ENCODE measurements around the gene GZMH. TPM values are rescaled to one million over a fixed set of nuclear protein-coding genes. Genes with fewer than 3 reads are reported as not detected.

Gene GZMH
- total RNA-seq, 1 donor: not detected

DNA sequence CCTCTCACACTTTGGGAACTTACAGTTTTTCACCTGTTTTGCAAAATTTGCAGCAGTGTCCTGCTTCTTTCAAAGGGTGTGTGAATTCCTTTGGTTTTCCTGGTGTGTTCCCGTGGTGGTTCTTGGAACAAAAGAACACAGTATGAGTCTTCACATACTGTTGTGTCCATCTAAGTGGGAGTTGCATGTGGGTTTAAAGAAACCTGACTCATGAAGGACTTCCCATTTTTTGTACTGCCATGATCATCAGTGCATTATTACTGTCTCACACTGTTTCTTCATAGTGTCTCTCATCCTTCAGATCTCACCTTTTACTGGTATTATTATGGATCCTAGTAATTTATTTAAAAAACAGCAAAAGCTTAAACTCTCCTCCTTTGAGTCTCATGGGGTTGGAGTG lies 3.8 kb upstream of the GZMH start:
- TF ChIP-seq, protein P1, sequence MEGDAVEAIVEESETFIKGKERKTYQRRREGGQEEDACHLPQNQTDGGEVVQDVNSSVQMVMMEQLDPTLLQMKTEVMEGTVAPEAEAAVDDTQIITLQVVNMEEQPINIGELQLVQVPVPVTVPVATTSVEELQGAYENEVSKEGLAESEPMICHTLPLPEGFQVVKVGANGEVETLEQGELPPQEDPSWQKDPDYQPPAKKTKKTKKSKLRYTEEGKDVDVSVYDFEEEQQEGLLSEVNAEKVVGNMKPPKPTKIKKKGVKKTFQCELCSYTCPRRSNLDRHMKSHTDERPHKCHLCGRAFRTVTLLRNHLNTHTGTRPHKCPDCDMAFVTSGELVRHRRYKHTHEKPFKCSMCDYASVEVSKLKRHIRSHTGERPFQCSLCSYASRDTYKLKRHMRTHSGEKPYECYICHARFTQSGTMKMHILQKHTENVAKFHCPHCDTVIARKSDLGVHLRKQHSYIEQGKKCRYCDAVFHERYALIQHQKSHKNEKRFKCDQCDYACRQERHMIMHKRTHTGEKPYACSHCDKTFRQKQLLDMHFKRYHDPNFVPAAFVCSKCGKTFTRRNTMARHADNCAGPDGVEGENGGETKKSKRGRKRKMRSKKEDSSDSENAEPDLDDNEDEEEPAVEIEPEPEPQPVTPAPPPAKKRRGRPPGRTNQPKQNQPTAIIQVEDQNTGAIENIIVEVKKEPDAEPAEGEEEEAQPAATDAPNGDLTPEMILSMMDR (IDR thresholded peaks at IDR 0.05; ENCODE audit: insufficient read depth, low read length): no peak
- DNase-seq (ENCODE audit: low read depth): no peak

DNA sequence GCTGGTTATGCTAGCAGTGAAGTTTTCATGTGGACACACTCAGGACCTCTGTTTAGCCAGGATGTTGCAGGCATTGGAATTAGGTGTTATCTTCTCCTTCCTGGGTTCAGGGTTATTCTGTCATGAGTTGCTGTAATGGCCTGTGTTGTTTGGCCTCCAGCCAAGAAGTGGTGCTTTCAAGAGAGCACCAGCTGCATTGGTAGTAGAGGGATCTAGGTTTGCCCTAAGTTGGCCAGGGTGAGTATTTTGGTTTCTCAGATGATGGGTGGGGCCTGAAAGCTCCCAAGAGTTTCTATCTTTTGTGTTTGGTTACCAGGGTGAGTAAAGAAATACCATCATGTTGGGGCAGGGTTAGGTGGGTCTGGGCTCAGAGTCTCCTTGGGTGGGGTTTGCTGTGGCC lies 2.7 kb upstream of the GZMH start:
- no peak for DNase-seq (ENCODE audit: low read depth)
- no peak overlapping the region for H3K4me3 ChIP-seq (ENCODE audit: low read depth, low read length)
- TF ChIP-seq, protein P1 (IDR thresholded peaks at IDR 0.05; ENCODE audit: insufficient read depth, low read length): no peak

More for the DNA sequence above, 3.8 kb upstream of the GZMH start:
- no peak overlapping the region for H3K4me3 ChIP-seq (ENCODE audit: low read depth, low read length)

DNA sequence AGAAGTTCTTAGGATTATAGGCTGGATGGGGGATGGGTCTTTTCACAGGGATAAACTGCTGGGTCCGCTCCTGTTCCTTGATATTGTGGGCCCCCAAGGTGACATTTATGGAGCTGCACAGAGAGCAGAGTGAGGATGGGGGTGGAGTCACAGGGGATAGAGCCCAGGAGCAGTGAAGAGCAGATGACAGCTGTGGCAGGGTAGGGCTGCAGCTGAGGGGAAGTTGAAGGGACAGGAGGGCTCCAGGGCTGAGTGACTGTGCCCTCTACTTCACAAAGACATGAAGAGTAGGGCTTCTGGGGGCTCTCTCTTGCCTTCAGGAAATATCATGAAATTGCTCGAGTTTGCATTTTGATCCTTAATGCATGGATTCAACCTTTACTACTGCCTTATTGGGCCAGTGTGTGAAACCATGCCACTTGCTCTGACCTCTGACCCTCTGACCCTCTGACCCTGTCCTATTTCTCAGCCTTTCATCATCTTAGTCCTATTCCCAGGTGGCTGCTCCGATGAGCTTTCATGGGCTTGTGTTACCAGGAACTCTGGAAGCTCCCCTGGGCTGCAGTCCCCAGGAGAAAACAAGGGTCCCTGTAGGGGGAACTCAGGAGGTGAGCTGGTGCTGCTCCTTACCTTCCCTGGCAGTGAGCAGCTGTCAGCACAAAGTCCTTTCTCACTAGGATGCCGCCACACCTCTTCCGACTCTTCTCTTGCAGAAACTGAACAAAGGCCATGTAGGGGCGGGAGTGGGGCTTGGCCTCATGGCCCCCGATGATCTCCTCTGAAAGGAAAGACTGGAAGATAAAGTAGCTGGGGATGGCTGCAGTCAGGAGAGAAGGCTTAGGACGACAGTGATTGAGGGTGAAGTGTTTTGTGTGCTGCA lies 1.6 kb downstream of the GZMH start:
- DNase-seq (ENCODE audit: low read depth): no peak
- H3K4me3 ChIP-seq (ENCODE audit: low read depth, low read length): no peak overlapping the region
- TF ChIP-seq, protein P1 (IDR thresholded peaks at IDR 0.05; ENCODE audit: insufficient read depth, low read length): no peak

DNA sequence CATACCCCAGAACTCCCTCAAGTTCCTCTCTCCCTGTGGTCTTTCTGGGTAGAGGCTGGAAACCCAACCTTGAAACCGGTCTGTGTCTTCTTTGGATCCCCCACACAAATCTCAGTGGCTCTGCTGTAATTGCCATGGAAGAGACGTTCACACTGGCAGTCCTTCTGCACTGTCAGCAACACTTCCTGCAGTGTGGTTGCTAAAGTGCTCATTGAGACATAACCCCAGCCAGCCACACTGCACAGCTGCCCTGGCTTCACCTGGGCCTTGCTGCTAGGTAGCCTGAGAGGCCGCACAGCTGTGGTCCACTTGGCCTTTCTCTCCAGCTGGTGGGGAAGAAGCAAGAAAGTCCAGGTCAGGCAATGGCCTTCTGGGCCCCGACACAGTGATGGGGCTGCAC lies 2.4 kb downstream of the GZMH start:
- H3K4me3 ChIP-seq (ENCODE audit: low read depth, low read length): no peak overlapping the region
- no peak for DNase-seq (ENCODE audit: low read depth)
- TF ChIP-seq, protein P1 (IDR thresholded peaks at IDR 0.05; ENCODE audit: insufficient read depth, low read length): no peak

DNA sequence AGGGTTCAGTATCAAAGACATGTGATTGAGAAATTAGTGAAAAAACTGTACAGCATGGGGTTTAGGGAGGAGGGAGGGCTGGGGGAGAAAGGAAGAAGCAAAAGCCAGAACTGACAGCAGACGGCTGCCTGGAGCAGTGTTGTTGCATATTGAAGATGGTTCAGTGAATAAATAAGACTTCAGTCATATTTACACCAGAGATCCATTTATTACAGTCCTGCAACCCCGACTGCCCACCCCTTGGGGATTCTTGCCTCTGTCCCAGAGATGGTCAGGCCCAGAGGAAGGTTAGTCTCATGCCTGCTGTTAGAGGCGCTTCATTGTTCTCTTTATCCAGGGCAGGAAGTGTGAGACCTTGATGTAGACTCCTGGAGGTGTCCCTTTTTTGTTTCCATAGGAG lies 3.2 kb downstream of the GZMH start:
- DNase-seq (ENCODE audit: low read depth): no peak
- TF ChIP-seq, protein P1 (IDR thresholded peaks at IDR 0.05; ENCODE audit: insufficient read depth, low read length): no peak

DNA sequence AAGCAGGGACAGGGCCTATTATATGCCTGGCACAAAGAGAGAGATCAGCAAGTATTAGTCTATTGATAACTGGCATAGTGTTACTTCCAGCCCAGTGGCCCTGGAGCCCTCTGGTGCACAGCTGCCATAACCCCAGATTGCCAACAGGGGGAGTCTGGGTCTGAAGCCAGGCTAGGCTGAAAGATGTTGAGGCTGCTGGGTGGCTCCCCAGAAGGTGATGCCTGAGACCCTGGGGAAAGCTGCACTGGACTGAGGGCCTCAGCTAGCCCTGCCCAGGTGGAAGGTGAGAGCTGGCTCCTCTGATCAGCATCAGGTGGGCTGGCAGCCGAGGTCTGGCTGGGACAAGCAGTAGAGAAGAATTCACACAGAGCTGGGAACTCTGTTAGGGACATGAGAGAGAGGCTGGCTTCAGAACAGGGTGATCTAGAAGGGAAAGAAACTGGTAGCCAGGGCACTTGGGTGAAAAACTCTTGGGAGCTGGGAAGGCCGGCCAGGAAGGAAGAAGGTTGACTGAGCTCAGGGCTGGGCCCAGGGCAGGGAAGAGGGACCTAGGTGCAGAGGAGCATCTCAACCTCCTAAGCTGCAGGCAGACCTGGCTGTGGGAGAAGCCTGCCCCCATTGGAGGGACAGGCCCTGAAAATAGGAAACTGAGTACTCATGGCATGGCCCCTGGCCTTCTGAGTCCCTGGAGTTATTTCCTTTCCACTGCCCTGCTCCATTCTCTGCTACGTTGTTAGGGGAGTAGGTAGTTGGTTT lies 3.9 kb downstream of the GZMH start:
- no peak overlapping the region for H3K4me3 ChIP-seq (ENCODE audit: low read depth, low read length)
- DNase-seq (ENCODE audit: low read depth): no peak
- TF ChIP-seq, protein P1 (IDR thresholded peaks at IDR 0.05; ENCODE audit: insufficient read depth, low read length): peak; percentile 49

More for the DNA sequence above, 3.2 kb downstream of the GZMH start:
- H3K4me3 ChIP-seq (ENCODE audit: low read depth, low read length): no peak overlapping the region
